ENCODE measurements around the gene GRIA4. TPM values are rescaled to one million over a fixed set of nuclear protein-coding genes. Genes with fewer than 3 reads are reported as not detected.

Gene GRIA4
- total RNA-seq, 2 donors from 2014 or later = 1.2 TPM; not detected in 1

GRCh38 chr11:105881027-105881426, 271.2 kb downstream of the GRIA4 start:
- no peaks in the 10 kb centered on the region for H3K9me3 ChIP-seq
- TF ChIP-seq CTCF (IDR thresholded peaks at IDR 0.05) = no peak
- ATAC-seq (ENCODE audit: insufficient number of reproducible peaks, low FRiP score, low read depth) = no peak
- H3K27me3 ChIP-seq (replicated peaks; ENCODE audit: insufficient read depth) = no peaks in the 10 kb centered on the region
- H3K4me3 ChIP-seq = no peak overlapping the region
- H3K36me3 ChIP-seq = no peaks in the 10 kb centered on the region
- H3K27ac ChIP-seq = no peak overlapping the region
- H3K4me1 ChIP-seq (ENCODE audit: control insufficient read depth in 1 of 2, low read depth in 2 of 2) = no peaks in the 10 kb centered on the region
- no peak for DNase-seq (ENCODE audit: low spot score)

- Histone ChIP-seq H3K9me3 (no peaks in the 10 kb centered on the region), H3K36me3 (no peaks in the 10 kb centered on the region), H3K4me3 (no peak overlapping the region), H3K27ac (no peak overlapping the region), H3K27me3 (replicated peaks; ENCODE audit: insufficient read depth) (no peaks in the 10 kb centered on the region), H3K4me1 (ENCODE audit: control insufficient read depth in 1 of 2, low read depth in 2 of 2) (no peaks in the 10 kb centered on the region)
- no peak for TF ChIP-seq CTCF (IDR thresholded peaks at IDR 0.05)
- ATAC-seq (ENCODE audit: insufficient number of reproducible peaks, low FRiP score, low read depth) (no peak), DNase-seq (ENCODE audit: low spot score) (no peak)
Observed at GRCh38 chr11:105884436-105884835, 274.6 kb downstream of the GRIA4 start.

- H3K4me1 ChIP-seq (ENCODE audit: control insufficient read depth in 1 of 2, low read depth in 2 of 2) = no peaks in the 10 kb centered on the region
- TF ChIP-seq CTCF (IDR thresholded peaks at IDR 0.05) = no peak
- DNase-seq (ENCODE audit: low spot score) (no peak), ATAC-seq (ENCODE audit: insufficient number of reproducible peaks, low FRiP score, low read depth) (no peak)
- H3K27ac ChIP-seq = no peak overlapping the region
- no peaks in the 10 kb centered on the region for H3K27me3 ChIP-seq (replicated peaks; ENCODE audit: insufficient read depth)
- H3K36me3 ChIP-seq = no peaks in the 10 kb centered on the region
- no peaks in the 10 kb centered on the region for H3K9me3 ChIP-seq
- H3K4me3 ChIP-seq = no peak overlapping the region
Observed at GRCh38 chr11:105891685-105892084, 281.8 kb downstream of the GRIA4 start.

- no peaks in the 10 kb centered on the region for H3K9me3 ChIP-seq
- H3K4me3 ChIP-seq = no peak overlapping the region
- no peaks in the 10 kb centered on the region for H3K4me1 ChIP-seq (ENCODE audit: control insufficient read depth in 1 of 2, low read depth in 2 of 2)
- ATAC-seq (ENCODE audit: insufficient number of reproducible peaks, low FRiP score, low read depth) (no peak), DNase-seq (ENCODE audit: low spot score) (no peak)
- no peak for TF ChIP-seq CTCF (IDR thresholded peaks at IDR 0.05)
- H3K27ac ChIP-seq = no peak overlapping the region
- no peaks in the 10 kb centered on the region for H3K36me3 ChIP-seq
- H3K27me3 ChIP-seq (replicated peaks; ENCODE audit: insufficient read depth) = no peaks in the 10 kb centered on the region
Observed at GRCh38 chr11:105897161-105897560, 287.3 kb downstream of the GRIA4 start.

GRCh38 chr11:105899772-105900171, 289.9 kb downstream of the GRIA4 start:
- Histone ChIP-seq H3K4me3 (no peak overlapping the region), H3K4me1 (ENCODE audit: control insufficient read depth in 1 of 2, low read depth in 2 of 2) (no peaks in the 10 kb centered on the region), H3K9me3 (no peaks in the 10 kb centered on the region), H3K36me3 (no peaks in the 10 kb centered on the region), H3K27ac (no peak overlapping the region), H3K27me3 (replicated peaks; ENCODE audit: insufficient read depth) (no peaks in the 10 kb centered on the region)
- ATAC-seq (ENCODE audit: insufficient number of reproducible peaks, low FRiP score, low read depth) (no peak), DNase-seq (ENCODE audit: low spot score) (no peak)
- TF ChIP-seq CTCF (IDR thresholded peaks at IDR 0.05) = no peak
